Lung (tissue), 12 donors: ENCODE results near the gene ASCC1. TPM values are rescaled to one million over a fixed set of nuclear protein-coding genes. Genes with fewer than 3 reads are reported as not detected.

Experiments
- ATAC-seq: fragments of 200-7000 bp; cut with Tn5 transposase; one replicate; pipeline ENCODE4 v1.9.1; 2020; ENCODE audit warnings: moderate number of reproducible peaks; ENCODE audit not compliant: insufficient read depth, low FRiP score
- DNase-seq, 3 donors: peaks; one replicate each; pipeline ENCODE4 v3.0.0-alpha.2; 2013 to 2017
- H3K27ac ChIP-seq, 2 donors: one replicate each; pipeline ENCODE4 v1.5.1; 2013; ENCODE audit warnings: mild to moderate bottlenecking in 2 of 2, moderate library complexity in 2 of 2, control low read depth in 1 of 2, inconsistent platforms in 1 of 2, low read depth in 1 of 2, low read length in 1 of 2
- H3K27me3 ChIP-seq, 3 donors: one replicate each; pipeline ENCODE4 v1.5.1; 2013; ENCODE audit warnings: low read length in 2 of 3; ENCODE audit not compliant: control insufficient read depth in 3 of 3, insufficient read depth in 3 of 3
- H3K36me3 ChIP-seq, 4 donors: one replicate each; pipeline ENCODE4 v1.5.1; 2013; ENCODE audit warnings: low read length in 4 of 4, mild to moderate bottlenecking in 1 of 4, moderate library complexity in 1 of 4; ENCODE audit not compliant: control insufficient read depth in 4 of 4, insufficient read depth in 4 of 4
- H3K4me1 ChIP-seq, 5 donors: one replicate each; pipeline ENCODE4 v1.5.1; 2013; ENCODE audit warnings: low read length in 5 of 5, mild to moderate bottlenecking in 2 of 5, moderate library complexity in 1 of 5; ENCODE audit not compliant: control insufficient read depth in 5 of 5, insufficient read depth in 5 of 5
- H3K4me3 ChIP-seq: one replicate; pipeline ENCODE4 v1.5.1; 2013; ENCODE audit warnings: mild to moderate bottlenecking, control low read depth, moderate library complexity
- H3K9ac ChIP-seq, 2 donors: one replicate each; pipeline ENCODE4 v1.5.1; 2013; ENCODE audit warnings: low read length in 2 of 2, control low read depth in 1 of 2; ENCODE audit not compliant: insufficient read depth in 1 of 2
- H3K9me3 ChIP-seq, 4 donors: one replicate each; pipeline ENCODE4 v1.5.1; 2013; ENCODE audit warnings: low read length in 3 of 4, mild to moderate bottlenecking in 1 of 4, moderate library complexity in 1 of 4; ENCODE audit not compliant: control insufficient read depth in 4 of 4, insufficient read depth in 3 of 4
- CTCF ChIP-seq: IDR thresholded peaks from 2 replicates; pipeline ENCODE4 v1.5.1; 2012; ENCODE audit warnings: mild to moderate bottlenecking; ENCODE audit errors: control extremely low read depth, extremely low read depth
- WGBS, 2 donors: extraction: QIAGEN DNeasy Blood & Tissue Kit; methylation state at CpG; one replicate each; pipeline ENCODE4 v1.1.7; 2013; 5-methylcytosine and 5-hydroxymethylcytosine counted together
- polyA plus RNA-seq, 2 donors: library from polyadenylated mRNA; stranded (reverse); fragments of 200-250 nt; gene quantifications; one replicate each; pipeline ENCODE4 v1.2.1, GENCODE V29; 2013
- total RNA-seq, 2 donors: library from RNA; depleted of rRNA in 1 of 2; stranded (reverse); fragments of >200 nt in 1 of 2; gene quantifications; one replicate each; pipeline ENCODE4 v1.2.1, GENCODE V29; 2014 to 2021
- donor health status: control.
- donor health status: control.
- donor health status: Bipolar disorder and iron deficiency.
- donor health status: healthy.
- donor health status: DM: yes; HTN: yes; CAD: no.

Gene ASCC1
- total and polyA plus RNA-seq, 4 donors = 9.0 to 29.9 (median 24.2) TPM

- no peak overlapping the region for H3K9ac ChIP-seq
- DNase-seq = peak; percentile 59 to 80 (median 59)
- TF ChIP-seq CTCF = no peak
- H3K4me1 ChIP-seq = peaks cover 17 to 44% (median 20%) of the 10 kb centered on the region in 5 donors
- WGBS, 2 donors = 63 to 70% methylated on average over 6 of the region's 6 CpGs
- H3K27me3 ChIP-seq = no peaks in the 10 kb centered on the region
- no peak for ATAC-seq
- H3K9me3 ChIP-seq = no peaks in the 10 kb centered on the region
- H3K36me3 ChIP-seq = no peaks in the 10 kb centered on the region
- H3K4me3 ChIP-seq = no peak overlapping the region
- H3K27ac ChIP-seq = peak overlapping the region in 1 of 2 donors; percentile 27
Measured at GRCh38 chr10:72263613-72264241, 47.7 kb upstream of the ASCC1 start.

GRCh38 chr10:72261784-72262404, 45.8 kb upstream of the ASCC1 start:
- no peak for TF ChIP-seq CTCF
- H3K4me3 ChIP-seq = no peak overlapping the region
- H3K4me1 ChIP-seq = peaks cover 17 to 51% (median 25%) of the 10 kb centered on the region in 5 donors
- DNase-seq (no peak), ATAC-seq (no peak)
- peak overlapping the region; percentile 34 to 95 for H3K27ac ChIP-seq
- H3K27me3 ChIP-seq = no peaks in the 10 kb centered on the region
- H3K36me3 ChIP-seq = no peaks in the 10 kb centered on the region
- peak overlapping the region; percentile 8 to 78 for H3K9ac ChIP-seq
- WGBS, 2 donors = 95 to 98% methylated on average over 7 of the region's 7 CpGs
- H3K9me3 ChIP-seq = no peaks in the 10 kb centered on the region

GRCh38 chr10:72260976-72261783, 45.1 kb upstream of the ASCC1 start:
- no peak for TF ChIP-seq CTCF
- Histone ChIP-seq H3K9ac (peak overlapping the region; percentile 8 to 78), H3K4me3 (peak overlapping the region; percentile 42), H3K9me3 (no peaks in the 10 kb centered on the region), H3K27me3 (no peaks in the 10 kb centered on the region), H3K36me3 (no peaks in the 10 kb centered on the region), H3K4me1 (peaks cover 19 to 52% (median 28%) of the 10 kb centered on the region in 5 donors), H3K27ac (peak overlapping the region; percentile 95)
- ATAC-seq = no peak
- WGBS, 2 donors = 6 to 8% methylated on average over 29 to 30 of the region's 30 CpGs
- peak in 2 of 3 donors; percentile 98 for DNase-seq
